Body of pancreas (tissue), 4 donors: ENCODE data around the gene CWC22. TPM values are rescaled to one million over a fixed set of nuclear protein-coding genes. Genes with fewer than 3 reads are reported as not detected.

ENCODE experiments used
- ATAC-seq: fragments of 150-250 bp; one replicate; pipeline ENCODE4 v1.9.1; 2016
- DNase-seq, 4 donors: peaks; one replicate each; pipeline ENCODE4 v3.0.0-alpha.2; 2019
- H3K27ac ChIP-seq, 4 donors: fragments of 200-600 bp; sonication (generic); 1 replicate in 3 of 4; 2 replicates in 1 of 4; pipeline versions ENCODE4 v1.5.1 to v1.6.1; 2016 to 2019; ENCODE audit warnings: mild to moderate bottlenecking in 1 of 4, mixed read lengths in 1 of 4, moderate library complexity in 1 of 4
- H3K27me3 ChIP-seq, 2 donors: fragments of 200-600 bp; sonication (generic); one replicate each; pipeline ENCODE4 v1.6.0; 2016; ENCODE audit warnings: mild to moderate bottlenecking in 1 of 2
- H3K36me3 ChIP-seq, 2 donors: fragments of 200-600 bp; sonication (generic); replicated peaks in 1 of 2; 2 replicates each; pipeline ENCODE4 v1.5.1; 2016; ENCODE audit warnings: low read depth in 2 of 2; ENCODE audit not compliant: insufficient read depth in 1 of 2
- H3K4me1 ChIP-seq: fragments of 200-600 bp; sonication (generic); one replicate; pipeline ENCODE4 v1.6.0; 2016
- H3K4me3 ChIP-seq, 2 donors: fragments of 200-600 bp; sonication (generic); 1 replicate in 1 of 2; 2 replicates in 1 of 2; pipeline ENCODE4 v1.5.1; 2016 to 2019
- H3K9me3 ChIP-seq, 3 donors: fragments of 200-600 bp; sonication (generic); 1 replicate in 2 of 3; 2 replicates in 1 of 3; pipeline ENCODE4 v1.5.1; 2016
- CTCF ChIP-seq, 7 experiments: fragments of 450-650 bp in 4 of 7; fragments of 200-600 bp in 3 of 7; sonication (generic) in 3 of 7; IDR thresholded peaks; one replicate each; pipeline ENCODE4 v1.5.1; 2016 to 2019; ENCODE audit warnings: antibody characterized with exemption in 7 of 7
- POLR2A ChIP-seq, 3 donors: fragments of 450-650 bp; IDR thresholded peaks; one replicate each; pipeline ENCODE4 v1.6.1; 2016; ENCODE audit warnings: antibody characterized with exemption in 3 of 3, mild to moderate bottlenecking in 2 of 3
- WGBS, 2 donors: methylation state at CpG; one replicate each; pipeline ENCODE4 v1.1.5; 2017; 5-methylcytosine and 5-hydroxymethylcytosine counted together
- intact Hi-C: fragments of 100-400 bp; cut with DNase I; formaldehyde crosslinking; loops from one replicate; pipeline ENCODE4 v1.15.1; 2023
- total RNA-seq, 2 donors: library from RNA; depleted of rRNA; stranded (reverse); fragments of >200 nt; gene quantifications; one replicate each; pipeline ENCODE4 v1.1.0, GENCODE V29; 2016

The CWC22 gene
- total RNA-seq, 2 donors from 2014 or later = 8.2 to 11.7 TPM

- DNase-seq (no peak), ATAC-seq (no peak)
- TF ChIP-seq CTCF (IDR thresholded peaks at IDR 0.05) = no peak
- H3K27ac ChIP-seq = no peak overlapping the region
- no peaks in the 10 kb centered on the region for H3K4me1 ChIP-seq
- no peaks in the 10 kb centered on the region for H3K9me3 ChIP-seq
- no peaks in the 10 kb centered on the region for H3K36me3 ChIP-seq
- no peaks in the 10 kb centered on the region for H3K27me3 ChIP-seq
- H3K4me3 ChIP-seq = no peak overlapping the region
- intact Hi-C loops = no loop called here
These were observed 89.8 kb downstream of the CWC22 start for GRCh38 chr2:179917272-179917671.

DNA sequence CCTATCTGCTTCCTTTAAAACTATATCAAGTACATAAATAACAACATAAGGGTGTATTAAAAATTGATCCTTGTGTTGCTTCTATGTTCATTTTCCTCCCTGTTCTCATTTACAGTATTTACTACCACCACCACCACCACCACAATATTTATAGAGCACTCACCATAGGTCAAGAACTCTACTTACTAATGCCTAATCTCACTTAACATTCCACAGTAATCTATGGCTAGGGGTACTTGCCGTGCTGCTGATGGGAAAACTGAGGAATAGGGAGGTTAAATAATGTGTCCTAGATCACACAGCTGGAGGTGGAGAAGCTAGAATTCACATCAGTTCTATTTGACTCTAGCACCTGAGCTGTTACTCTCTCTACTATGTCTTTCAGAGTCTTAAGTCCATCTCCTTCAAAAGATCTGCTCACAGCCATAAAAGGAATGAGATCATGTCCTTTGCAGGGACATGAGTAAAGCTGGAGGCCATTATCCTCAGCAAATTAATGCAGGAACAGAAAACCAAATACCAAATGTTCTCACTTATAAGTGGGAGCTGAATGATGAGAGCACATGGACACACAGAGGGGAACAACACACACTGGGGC is 91.6 kb downstream of the CWC22 start:
- ATAC-seq (no peak), DNase-seq (no peak)
- intact Hi-C loops = no loop called here
- Histone ChIP-seq H3K4me3 (no peak overlapping the region), H3K36me3 (no peaks in the 10 kb centered on the region), H3K4me1 (no peaks in the 10 kb centered on the region), H3K27ac (no peak overlapping the region), H3K27me3 (no peaks in the 10 kb centered on the region), H3K9me3 (no peaks in the 10 kb centered on the region)
- 50 to 79% methylated on average over 1 of the region's 1 CpG for WGBS, 2 donors
- TF ChIP-seq POLR2A (IDR thresholded peaks at IDR 0.05) (no peak), CTCF (IDR thresholded peaks at IDR 0.05) (no peak)

GRCh38 chr2:179913809-179914208 is 93.3 kb downstream of the CWC22 start:
- Histone ChIP-seq H3K27me3 (no peaks in the 10 kb centered on the region), H3K4me3 (no peak overlapping the region), H3K36me3 (no peaks in the 10 kb centered on the region), H3K4me1 (no peaks in the 10 kb centered on the region), H3K27ac (no peak overlapping the region), H3K9me3 (no peaks in the 10 kb centered on the region)
- DNase-seq (no peak), ATAC-seq (no peak)
- intact Hi-C loops = no loop called here
- WGBS, 2 donors = 82 to 86% methylated on average over 4 of the region's 4 CpGs
- TF ChIP-seq POLR2A (IDR thresholded peaks at IDR 0.05) (no peak), CTCF (IDR thresholded peaks at IDR 0.05) (no peak)

DNA sequence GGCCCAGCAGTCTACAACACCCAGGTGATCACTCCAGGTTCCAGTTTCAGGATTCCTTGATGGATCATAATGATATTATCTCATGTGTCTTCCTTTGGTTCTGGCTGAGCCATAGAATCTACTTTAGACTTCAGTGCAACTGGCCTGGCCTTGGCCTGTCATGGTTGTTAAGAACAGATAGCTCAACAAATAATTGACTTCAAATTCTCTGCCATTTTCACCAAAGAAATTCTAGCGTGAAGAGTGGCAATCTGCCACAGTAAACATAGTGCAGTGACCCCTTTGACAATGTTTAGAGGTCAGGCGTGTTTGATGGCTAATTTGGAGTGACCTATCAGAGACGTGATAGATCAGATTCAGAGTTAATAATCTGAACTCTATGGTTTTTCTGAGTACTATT is 95.5 kb downstream of the CWC22 start:
- 39 to 45% methylated on average over 3 of the region's 3 CpGs for WGBS, 2 donors
- DNase-seq (no peak), ATAC-seq (no peak)
- no peak for TF ChIP-seq POLR2A (IDR thresholded peaks at IDR 0.05)
- no peak overlapping the region for H3K4me3 ChIP-seq
- no peak overlapping the region for H3K27ac ChIP-seq
- no peaks in the 10 kb centered on the region for H3K4me1 ChIP-seq
- H3K36me3 ChIP-seq = no peaks in the 10 kb centered on the region
- no peaks in the 10 kb centered on the region for H3K9me3 ChIP-seq
- H3K27me3 ChIP-seq = no peaks in the 10 kb centered on the region
- intact Hi-C loops = no loop called here

DNA sequence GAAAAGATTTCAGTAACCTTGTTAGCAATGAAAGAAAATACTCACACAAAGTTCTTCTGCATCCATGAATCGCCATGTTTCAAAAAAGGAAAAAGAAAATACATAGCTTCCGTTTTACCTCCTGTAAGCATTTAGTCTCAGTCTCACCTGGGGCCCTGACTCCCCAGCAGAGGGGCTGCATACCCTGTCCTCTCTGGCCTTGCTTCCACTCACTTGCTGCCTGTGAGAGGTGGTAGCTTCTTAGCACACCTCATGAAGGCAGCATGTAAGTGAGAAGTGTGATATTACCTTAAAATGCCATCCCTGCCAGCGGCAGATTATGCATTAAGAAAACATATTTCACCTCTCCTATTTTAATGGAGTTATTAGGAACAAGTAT is 96.4 kb downstream of the CWC22 start:
- Histone ChIP-seq H3K27me3 (no peaks in the 10 kb centered on the region), H3K36me3 (no peaks in the 10 kb centered on the region), H3K27ac (no peak overlapping the region), H3K4me3 (no peak overlapping the region), H3K9me3 (no peaks in the 10 kb centered on the region), H3K4me1 (no peaks in the 10 kb centered on the region)
- DNase-seq (no peak), ATAC-seq (no peak)
- WGBS, 2 donors = 63 to 71% methylated on average over 3 of the region's 3 CpGs
- TF ChIP-seq POLR2A (IDR thresholded peaks at IDR 0.05) = no peak
- TF ChIP-seq CTCF (IDR thresholded peaks at IDR 0.05) = no peak
- intact Hi-C loops = no loop called here
